K562 (cell line): ENCODE results near the gene VPS33B. TPM values are rescaled to one million over a fixed set of nuclear protein-coding genes. Genes with fewer than 3 reads are reported as not detected.
A peak's percentile ranks its signal among the peaks of the same experiment; 100 is the strongest.

Experiments
- CBX5 ChIP-seq: IDR thresholded peaks from 2 replicates; pipeline ENCODE4 v1.6.1; 2014; ENCODE audit warnings: low read depth, borderline replicate concordance
- KDM4B ChIP-seq, 2 experiments: fragments of 450-650 bp in 1 of 2; sonication (generic) in 1 of 2; IDR thresholded peaks; 2 replicates each; pipeline ENCODE4 v1.6.1; 2016 to 2017; ENCODE audit warnings: borderline replicate concordance in 2 of 2, antibody characterized with exemption in 1 of 2, low read depth in 1 of 2, mild to moderate bottlenecking in 1 of 2
- NFRKB ChIP-seq: fragments of 450-650 bp; IDR thresholded peaks from 2 replicates; pipeline ENCODE4 v1.6.1; 2016; ENCODE audit warnings: low read depth
- NR2F6 ChIP-seq: fragments of 450-650 bp; formaldehyde crosslinking; IDR thresholded peaks from 2 replicates; pipeline ENCODE4 v1.4.0; 2020; ENCODE audit warnings: mild to moderate bottlenecking
- TCF7L2 ChIP-seq: fragments of 150-350 bp; IDR thresholded peaks from 2 replicates; pipeline ENCODE4 v1.6.1; 2016; ENCODE audit warnings: low read depth, mild to moderate bottlenecking, low read length, moderate library complexity
- polyA plus RNA-seq, 8 experiments: library from polyadenylated mRNA; depleted of rRNA in 4 of 8; stranded (reverse) in 5 of 8; unstranded in 3 of 8; fragments of >200 nt; fragmentation: Nextera tagmentation in 2 of 8; fragmentation: Illumina TruSeq in 1 of 8; extraction: Ambion mirVana in 2 of 8; extraction: Trizol in 1 of 8; gene quantifications; 2 replicates each; pipeline versions ENCODE4 v1.2.1 to v1.2.3, GENCODE V29; 2011 to 2014; ENCODE audit warnings: inconsistent platforms in 1 of 8, missing spikeins in 1 of 8
- total RNA-seq, 7 experiments: library from RNA; depleted of rRNA in 6 of 7; stranded (reverse); fragments of >200 nt in 6 of 7; fragmentation: Illumina TruSeq in 2 of 7; extraction: Trizol in 2 of 7; gene quantifications; 2 replicates each; pipeline versions ENCODE4 v1.2.1 to v1.2.3, GENCODE V29; 2011 to 2021; ENCODE audit warnings: low replicate concordance in 1 of 7
- TF ChIP-seq, protein P1 (sequence below): sonication (generic); formaldehyde crosslinking; IDR thresholded peaks from 2 replicates; pipeline ENCODE4 v1.8.0; 2022; ENCODE audit warnings: mild to moderate bottlenecking, missing genetic modification reagents
- TF ChIP-seq, protein P2 (sequence below): sonication (generic); formaldehyde crosslinking; IDR thresholded peaks from 2 replicates; pipeline ENCODE4 v1.8.0; 2022; ENCODE audit warnings: mild to moderate bottlenecking, missing genetic modification reagents
- TF ChIP-seq, protein P3 (sequence below): fragments of 450-650 bp; IDR thresholded peaks from one replicate; pipeline ENCODE4 v1.6.1; 2018; ENCODE audit warnings: mild to moderate bottlenecking, moderate library complexity; ENCODE audit not compliant: partially characterized antibody
- TF ChIP-seq, protein P4 (sequence below), 2 experiments: fragments of 450-650 bp in 1 of 2; IDR thresholded peaks; 2 replicates each; pipeline ENCODE4 v1.6.1; 2011 to 2017; ENCODE audit warnings: low read depth in 2 of 2, antibody characterized with exemption in 1 of 2, borderline replicate concordance in 1 of 2, low read length in 1 of 2, mild to moderate bottlenecking in 1 of 2, mixed read lengths in 1 of 2; ENCODE audit not compliant: control insufficient read depth in 1 of 2

VPS33B gene
- total and polyA plus RNA-seq, 9 of the 15 experiments (the other 6 are each of a cell fraction or from before 2014, with no cell fraction given), result 9.4 to 25.5 (median 14.8) TPM

DNA sequence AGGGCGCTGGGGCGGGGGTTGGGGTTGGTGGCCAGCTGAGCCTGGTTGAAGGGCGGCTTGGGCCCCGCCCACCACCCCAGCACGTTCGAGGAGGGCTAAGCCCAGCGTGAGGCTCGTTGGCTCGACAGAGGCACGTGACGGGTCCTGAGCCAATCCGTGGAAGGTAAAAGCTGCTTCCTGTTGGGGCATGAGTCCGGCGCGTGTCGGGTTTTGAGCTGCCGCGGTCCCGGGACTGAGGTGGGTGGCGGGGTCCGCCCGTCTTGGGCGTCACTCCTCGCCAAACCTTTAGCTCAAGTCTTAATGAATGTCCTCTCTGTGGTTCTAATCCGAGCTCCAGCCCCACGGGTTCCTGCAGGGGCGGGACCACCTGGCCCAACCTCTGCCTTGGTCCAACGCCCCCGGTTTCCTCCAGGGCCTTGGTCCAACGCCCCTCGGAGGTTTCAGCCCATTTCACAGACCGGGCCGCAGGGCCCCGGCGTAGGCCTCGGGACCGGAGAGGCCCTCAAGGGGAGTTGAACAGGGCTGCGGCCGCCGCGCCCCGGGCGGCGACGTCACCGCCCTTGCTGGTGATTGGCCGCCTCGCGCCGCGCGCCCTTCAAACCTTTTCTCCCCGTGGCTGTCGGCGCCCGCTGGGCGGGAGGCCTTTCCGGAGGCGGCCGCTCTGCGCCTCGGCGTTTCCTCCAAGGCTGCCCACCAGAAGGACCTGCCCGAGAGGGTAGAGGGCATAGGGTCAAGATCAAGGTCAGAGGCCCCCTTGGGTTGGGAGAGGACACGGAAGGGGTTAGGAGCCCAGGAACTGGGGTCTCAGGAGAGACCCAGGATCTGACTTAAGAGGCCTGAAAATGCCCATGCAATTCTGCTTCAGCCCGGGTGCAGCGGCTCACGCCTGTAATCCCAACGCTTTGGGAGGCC lies 67.4 kb downstream of the VPS33B start, which contains the start of gene RCCD1 (continued):
- TF ChIP-seq, protein P1, sequence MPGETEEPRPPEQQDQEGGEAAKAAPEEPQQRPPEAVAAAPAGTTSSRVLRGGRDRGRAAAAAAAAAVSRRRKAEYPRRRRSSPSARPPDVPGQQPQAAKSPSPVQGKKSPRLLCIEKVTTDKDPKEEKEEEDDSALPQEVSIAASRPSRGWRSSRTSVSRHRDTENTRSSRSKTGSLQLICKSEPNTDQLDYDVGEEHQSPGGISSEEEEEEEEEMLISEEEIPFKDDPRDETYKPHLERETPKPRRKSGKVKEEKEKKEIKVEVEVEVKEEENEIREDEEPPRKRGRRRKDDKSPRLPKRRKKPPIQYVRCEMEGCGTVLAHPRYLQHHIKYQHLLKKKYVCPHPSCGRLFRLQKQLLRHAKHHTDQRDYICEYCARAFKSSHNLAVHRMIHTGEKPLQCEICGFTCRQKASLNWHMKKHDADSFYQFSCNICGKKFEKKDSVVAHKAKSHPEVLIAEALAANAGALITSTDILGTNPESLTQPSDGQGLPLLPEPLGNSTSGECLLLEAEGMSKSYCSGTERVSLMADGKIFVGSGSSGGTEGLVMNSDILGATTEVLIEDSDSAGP, result 0 out of 2 replicates have a peak, but pooled peaks have one; percentile 46
- peak; percentile 90 for TF ChIP-seq NFRKB
- TF ChIP-seq, protein P2, sequence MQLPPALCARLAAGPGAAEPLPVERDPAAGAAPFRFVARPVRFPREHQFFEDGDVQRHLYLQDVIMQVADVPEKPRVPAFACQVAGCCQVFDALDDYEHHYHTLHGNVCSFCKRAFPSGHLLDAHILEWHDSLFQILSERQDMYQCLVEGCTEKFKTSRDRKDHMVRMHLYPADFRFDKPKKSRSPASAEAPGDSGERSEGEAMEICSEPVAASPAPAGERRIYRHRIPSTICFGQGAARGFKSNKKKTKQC (CRISPR knock-in tag), result peak; percentile 35; the same call in 1 of the 2 replicates
- TF ChIP-seq, protein P3, sequence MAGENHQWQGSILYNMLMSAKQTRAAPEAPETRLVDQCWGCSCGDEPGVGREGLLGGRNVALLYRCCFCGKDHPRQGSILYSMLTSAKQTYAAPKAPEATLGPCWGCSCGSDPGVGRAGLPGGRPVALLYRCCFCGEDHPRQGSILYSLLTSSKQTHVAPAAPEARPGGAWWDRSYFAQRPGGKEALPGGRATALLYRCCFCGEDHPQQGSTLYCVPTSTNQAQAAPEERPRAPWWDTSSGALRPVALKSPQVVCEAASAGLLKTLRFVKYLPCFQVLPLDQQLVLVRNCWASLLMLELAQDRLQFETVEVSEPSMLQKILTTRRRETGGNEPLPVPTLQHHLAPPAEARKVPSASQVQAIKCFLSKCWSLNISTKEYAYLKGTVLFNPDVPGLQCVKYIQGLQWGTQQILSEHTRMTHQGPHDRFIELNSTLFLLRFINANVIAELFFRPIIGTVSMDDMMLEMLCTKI, result no peak
- 0 out of 4 replicates have a peak, but pooled peaks of 1 of the 2 experiments have one; percentile 28 for TF ChIP-seq KDM4B (IDR thresholded peaks at IDR 0.05; ENCODE audit: borderline replicate concordance in 2 of 2, low read depth in 1 of 2)
- TF ChIP-seq, protein P4, sequence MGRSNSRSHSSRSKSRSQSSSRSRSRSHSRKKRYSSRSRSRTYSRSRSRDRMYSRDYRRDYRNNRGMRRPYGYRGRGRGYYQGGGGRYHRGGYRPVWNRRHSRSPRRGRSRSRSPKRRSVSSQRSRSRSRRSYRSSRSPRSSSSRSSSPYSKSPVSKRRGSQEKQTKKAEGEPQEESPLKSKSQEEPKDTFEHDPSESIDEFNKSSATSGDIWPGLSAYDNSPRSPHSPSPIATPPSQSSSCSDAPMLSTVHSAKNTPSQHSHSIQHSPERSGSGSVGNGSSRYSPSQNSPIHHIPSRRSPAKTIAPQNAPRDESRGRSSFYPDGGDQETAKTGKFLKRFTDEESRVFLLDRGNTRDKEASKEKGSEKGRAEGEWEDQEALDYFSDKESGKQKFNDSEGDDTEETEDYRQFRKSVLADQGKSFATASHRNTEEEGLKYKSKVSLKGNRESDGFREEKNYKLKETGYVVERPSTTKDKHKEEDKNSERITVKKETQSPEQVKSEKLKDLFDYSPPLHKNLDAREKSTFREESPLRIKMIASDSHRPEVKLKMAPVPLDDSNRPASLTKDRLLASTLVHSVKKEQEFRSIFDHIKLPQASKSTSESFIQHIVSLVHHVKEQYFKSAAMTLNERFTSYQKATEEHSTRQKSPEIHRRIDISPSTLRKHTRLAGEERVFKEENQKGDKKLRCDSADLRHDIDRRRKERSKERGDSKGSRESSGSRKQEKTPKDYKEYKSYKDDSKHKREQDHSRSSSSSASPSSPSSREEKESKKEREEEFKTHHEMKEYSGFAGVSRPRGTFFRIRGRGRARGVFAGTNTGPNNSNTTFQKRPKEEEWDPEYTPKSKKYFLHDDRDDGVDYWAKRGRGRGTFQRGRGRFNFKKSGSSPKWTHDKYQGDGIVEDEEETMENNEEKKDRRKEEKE (IDR thresholded peaks at IDR 0.05; ENCODE audit: borderline replicate concordance in 1 of 2, control insufficient read depth in 1 of 2, low read depth in 2 of 2, low read length in 1 of 2), result no peak; a peak in 1 of 4 replicates
- TF ChIP-seq CBX5, result no peak
- no peak; the same call in 1 of the 2 replicates for TF ChIP-seq TCF7L2
- no peak for TF ChIP-seq NR2F6 (CRISPR knock-in tag)
